Prostate gland (tissue), 2 donors: ENCODE results near the gene FAM53B.

ENCODE experiments used
- POLR2A ChIP-seq: fragments of 450-650 bp; IDR thresholded peaks from one replicate; pipeline ENCODE4 v1.6.1; 2016; ENCODE audit warnings: antibody characterized with exemption, mild to moderate bottlenecking
- POLR2AphosphoS5 ChIP-seq: sonication (generic); formaldehyde crosslinking; IDR thresholded peaks from one replicate; pipeline ENCODE4 v1.6.1; 2017; ENCODE audit warnings: antibody characterized with exemption
- TF ChIP-seq, protein P1 (sequence below), 4 experiments: fragments of 200-600 bp in 2 of 4; fragments of 450-650 bp in 2 of 4; sonication (generic) in 2 of 4; IDR thresholded peaks; 1 replicate in 3 of 4; 2 replicates in 1 of 4; pipeline ENCODE4 v1.5.1; 2016 to 2019; ENCODE audit warnings: antibody characterized with exemption in 4 of 4, mild to moderate bottlenecking in 2 of 4, moderate library complexity in 2 of 4

- TF ChIP-seq, protein P1, sequence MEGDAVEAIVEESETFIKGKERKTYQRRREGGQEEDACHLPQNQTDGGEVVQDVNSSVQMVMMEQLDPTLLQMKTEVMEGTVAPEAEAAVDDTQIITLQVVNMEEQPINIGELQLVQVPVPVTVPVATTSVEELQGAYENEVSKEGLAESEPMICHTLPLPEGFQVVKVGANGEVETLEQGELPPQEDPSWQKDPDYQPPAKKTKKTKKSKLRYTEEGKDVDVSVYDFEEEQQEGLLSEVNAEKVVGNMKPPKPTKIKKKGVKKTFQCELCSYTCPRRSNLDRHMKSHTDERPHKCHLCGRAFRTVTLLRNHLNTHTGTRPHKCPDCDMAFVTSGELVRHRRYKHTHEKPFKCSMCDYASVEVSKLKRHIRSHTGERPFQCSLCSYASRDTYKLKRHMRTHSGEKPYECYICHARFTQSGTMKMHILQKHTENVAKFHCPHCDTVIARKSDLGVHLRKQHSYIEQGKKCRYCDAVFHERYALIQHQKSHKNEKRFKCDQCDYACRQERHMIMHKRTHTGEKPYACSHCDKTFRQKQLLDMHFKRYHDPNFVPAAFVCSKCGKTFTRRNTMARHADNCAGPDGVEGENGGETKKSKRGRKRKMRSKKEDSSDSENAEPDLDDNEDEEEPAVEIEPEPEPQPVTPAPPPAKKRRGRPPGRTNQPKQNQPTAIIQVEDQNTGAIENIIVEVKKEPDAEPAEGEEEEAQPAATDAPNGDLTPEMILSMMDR (IDR thresholded peaks at IDR 0.05) = no peak
- TF ChIP-seq POLR2A (no peak), POLR2AphosphoS5 (no peak)
Measured at GRCh38 chr10:124618470-124619073, 125.6 kb downstream of the FAM53B start.
